ENCODE results near the gene NCAPH2.

NCAPH2 gene

GRCh38 chr22:50531546-50531961 lies 23.5 kb downstream of the NCAPH2 start:
- DNase-seq, result peak; percentile 80

GRCh38 chr22:50531962-50532674 lies 24.1 kb downstream of the NCAPH2 start:
- peak; percentile 43 for DNase-seq

- DNase-seq, result no peak
Measured at GRCh38 chr22:50532824-50533796, 25.1 kb downstream of the NCAPH2 start.

- DNase-seq, result peak; percentile 57
Measured at GRCh38 chr22:50533856-50534711, 26.1 kb downstream of the NCAPH2 start.

- DNase-seq, result no peak
Measured at GRCh38 chr22:50535113-50535512, 27.1 kb downstream of the NCAPH2 start.

- no peak for DNase-seq
Measured at GRCh38 chr22:50536226-50536625, 28.2 kb downstream of the NCAPH2 start.

- DNase-seq, result no peak
Measured at GRCh38 chr22:50537765-50538164, 29.7 kb downstream of the NCAPH2 start.

- no peak for DNase-seq
Measured at GRCh38 chr22:50540381-50540780, 32.4 kb downstream of the NCAPH2 start.

- DNase-seq, result peak; percentile 48
Measured at GRCh38 chr22:50541667-50542026, 33.6 kb downstream of the NCAPH2 start.

GRCh38 chr22:50542416-50542927 lies 34.4 kb downstream of the NCAPH2 start:
- no peak for DNase-seq

GRCh38 chr22:50544078-50544745 lies 36.2 kb downstream of the NCAPH2 start:
- DNase-seq, result peak; percentile 89

- DNase-seq, result peak; percentile 53
Measured at GRCh38 chr22:50544746-50545253, 36.8 kb downstream of the NCAPH2 start.

- DNase-seq, result peak; percentile 56
Measured at GRCh38 chr22:50545522-50546325, 37.7 kb downstream of the NCAPH2 start, which contains the start of gene KLHDC7B. KLHDC7B (plus strand) TSS chr22:50545899; CDS start chr22:50546244, 345 bp downstream.

- no peak for DNase-seq
Measured at GRCh38 chr22:50546326-50547262, 38.6 kb downstream of the NCAPH2 start.

GRCh38 chr22:50547263-50547985 lies 39.4 kb downstream of the NCAPH2 start:
- DNase-seq, result no peak

GRCh38 chr22:50548040-50548920 lies 40.3 kb downstream of the NCAPH2 start:
- DNase-seq, result peak; percentile 66

GRCh38 chr22:50548921-50549790 lies 41.1 kb downstream of the NCAPH2 start:
- DNase-seq, result no peak

Data from CD4-positive, alpha-beta T cell treated with Interleukin-21 for 1 hour (primary cell).